ENCODE results near the gene PGLYRP4. TPM values are rescaled to one million over a fixed set of nuclear protein-coding genes. Genes with fewer than 3 reads are reported as not detected.

The PGLYRP4 gene
- total RNA-seq, 1 experiment from 2014 or later: not detected

DNA sequence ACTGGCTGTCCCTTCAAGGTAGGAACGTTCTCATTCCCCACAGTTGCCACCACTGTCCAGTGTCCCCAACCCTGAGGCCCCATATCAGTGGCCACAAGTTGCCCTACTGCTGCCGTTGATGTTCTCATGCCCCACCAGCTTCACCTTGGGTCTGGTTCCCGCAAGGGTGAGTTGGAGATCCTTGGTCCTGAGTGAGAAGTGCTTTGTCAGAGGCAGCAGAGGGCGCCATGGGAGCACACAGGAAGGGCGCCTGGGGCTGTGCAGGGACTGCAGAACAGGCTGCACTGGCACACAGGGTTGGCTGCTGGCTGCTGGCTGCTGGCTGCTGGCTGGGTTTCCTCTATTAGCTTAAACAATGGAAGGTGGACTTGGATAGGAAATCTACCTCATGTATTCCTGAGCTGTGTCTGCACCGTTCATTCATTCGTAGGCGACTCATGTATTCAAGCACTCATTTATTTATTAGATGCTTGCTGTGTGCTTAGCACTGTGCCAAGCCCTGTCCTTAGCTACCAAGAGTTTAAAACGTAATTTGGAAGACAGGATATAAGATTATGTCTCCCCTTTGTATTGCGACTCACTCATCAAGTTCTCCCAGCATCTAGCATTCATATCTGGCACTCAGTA, 6.9 kb upstream of the PGLYRP4 start (continued):
- TF ChIP-seq, protein P1, sequence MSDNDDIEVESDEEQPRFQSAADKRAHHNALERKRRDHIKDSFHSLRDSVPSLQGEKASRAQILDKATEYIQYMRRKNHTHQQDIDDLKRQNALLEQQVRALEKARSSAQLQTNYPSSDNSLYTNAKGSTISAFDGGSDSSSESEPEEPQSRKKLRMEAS (CRISPR knock-in tag; IDR thresholded peaks at IDR 0.05): peak; percentile 47; the same call in 1 of the 2 replicates
- TF ChIP-seq, protein P2, sequence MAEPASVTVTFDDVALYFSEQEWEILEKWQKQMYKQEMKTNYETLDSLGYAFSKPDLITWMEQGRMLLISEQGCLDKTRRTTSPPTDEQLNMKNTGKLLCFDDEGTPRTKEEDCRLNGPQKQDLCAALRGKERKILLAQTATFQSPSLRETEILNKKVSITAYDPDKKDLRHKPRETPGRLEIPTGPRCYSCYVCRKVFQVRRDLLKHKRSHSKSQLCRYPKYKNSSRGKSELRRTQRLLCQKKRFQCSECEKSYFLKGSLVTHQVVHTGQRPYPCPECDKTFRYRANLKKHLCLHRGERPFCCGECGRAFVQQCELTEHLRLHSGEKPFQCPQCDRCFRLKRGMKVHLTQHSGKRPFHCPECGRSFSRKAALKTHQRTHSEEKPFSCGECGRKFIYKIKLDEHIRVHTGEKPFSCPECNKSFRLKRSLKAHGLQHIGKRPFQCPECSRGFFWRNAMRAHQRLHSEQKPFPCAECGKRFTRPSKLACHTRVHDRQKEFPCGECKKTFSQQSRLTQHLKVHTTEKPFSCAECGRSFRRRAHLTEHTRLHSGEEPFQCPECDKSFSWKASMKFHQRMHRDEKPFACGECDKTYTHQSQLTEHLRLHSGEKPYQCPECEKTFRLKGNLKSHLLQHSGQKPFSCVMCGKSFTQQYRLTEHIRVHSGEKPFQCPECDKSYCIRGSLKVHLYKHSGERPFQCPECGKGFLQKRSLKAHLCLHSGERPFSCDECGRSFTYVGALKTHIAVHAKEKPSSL (CRISPR knock-in tag; conservative IDR thresholded peaks at IDR 0.05): no peak
- TF ChIP-seq, protein P3, sequence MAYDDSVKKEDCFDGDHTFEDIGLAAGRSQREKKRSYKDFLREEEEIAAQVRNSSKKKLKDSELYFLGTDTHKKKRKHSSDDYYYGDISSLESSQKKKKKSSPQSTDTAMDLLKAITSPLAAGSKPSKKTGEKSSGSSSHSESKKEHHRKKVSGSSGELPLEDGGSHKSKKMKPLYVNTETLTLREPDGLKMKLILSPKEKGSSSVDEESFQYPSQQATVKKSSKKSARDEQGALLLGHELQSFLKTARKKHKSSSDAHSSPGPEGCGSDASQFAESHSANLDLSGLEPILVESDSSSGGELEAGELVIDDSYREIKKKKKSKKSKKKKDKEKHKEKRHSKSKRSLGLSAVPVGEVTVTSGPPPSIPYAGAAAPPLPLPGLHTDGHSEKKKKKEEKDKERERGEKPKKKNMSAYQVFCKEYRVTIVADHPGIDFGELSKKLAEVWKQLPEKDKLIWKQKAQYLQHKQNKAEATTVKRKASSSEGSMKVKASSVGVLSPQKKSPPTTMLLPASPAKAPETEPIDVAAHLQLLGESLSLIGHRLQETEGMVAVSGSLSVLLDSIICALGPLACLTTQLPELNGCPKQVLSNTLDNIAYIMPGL (CRISPR knock-in tag; IDR thresholded peaks at IDR 0.05): peak; percentile 44; the same call in 1 of the 2 replicates
- no peak for TF ChIP-seq IRF2 (CRISPR knock-in tag; IDR thresholded peaks at IDR 0.05; ENCODE audit: borderline replicate concordance, low read depth)
- TF ChIP-seq ZNF263 (CRISPR knock-in tag; IDR thresholded peaks at IDR 0.05; ENCODE audit: low read depth): no peak
- TF ChIP-seq ZNF317 (CRISPR knock-in tag; IDR thresholded peaks at IDR 0.05; ENCODE audit: borderline replicate concordance, low read depth): 0 out of 2 replicates have a peak, but pooled peaks have one; percentile 9
- no peak for TF ChIP-seq NR3C1 (CRISPR knock-in tag; conservative IDR thresholded peaks at IDR 0.05; ENCODE audit: low read depth)
- TF ChIP-seq, protein P4, sequence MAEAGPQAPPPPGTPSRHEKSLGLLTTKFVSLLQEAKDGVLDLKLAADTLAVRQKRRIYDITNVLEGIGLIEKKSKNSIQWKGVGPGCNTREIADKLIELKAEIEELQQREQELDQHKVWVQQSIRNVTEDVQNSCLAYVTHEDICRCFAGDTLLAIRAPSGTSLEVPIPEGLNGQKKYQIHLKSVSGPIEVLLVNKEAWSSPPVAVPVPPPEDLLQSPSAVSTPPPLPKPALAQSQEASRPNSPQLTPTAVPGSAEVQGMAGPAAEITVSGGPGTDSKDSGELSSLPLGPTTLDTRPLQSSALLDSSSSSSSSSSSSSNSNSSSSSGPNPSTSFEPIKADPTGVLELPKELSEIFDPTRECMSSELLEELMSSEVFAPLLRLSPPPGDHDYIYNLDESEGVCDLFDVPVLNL (CRISPR knock-in tag; IDR thresholded peaks at IDR 0.05; ENCODE audit: borderline replicate concordance, low read depth): no peak

DNA sequence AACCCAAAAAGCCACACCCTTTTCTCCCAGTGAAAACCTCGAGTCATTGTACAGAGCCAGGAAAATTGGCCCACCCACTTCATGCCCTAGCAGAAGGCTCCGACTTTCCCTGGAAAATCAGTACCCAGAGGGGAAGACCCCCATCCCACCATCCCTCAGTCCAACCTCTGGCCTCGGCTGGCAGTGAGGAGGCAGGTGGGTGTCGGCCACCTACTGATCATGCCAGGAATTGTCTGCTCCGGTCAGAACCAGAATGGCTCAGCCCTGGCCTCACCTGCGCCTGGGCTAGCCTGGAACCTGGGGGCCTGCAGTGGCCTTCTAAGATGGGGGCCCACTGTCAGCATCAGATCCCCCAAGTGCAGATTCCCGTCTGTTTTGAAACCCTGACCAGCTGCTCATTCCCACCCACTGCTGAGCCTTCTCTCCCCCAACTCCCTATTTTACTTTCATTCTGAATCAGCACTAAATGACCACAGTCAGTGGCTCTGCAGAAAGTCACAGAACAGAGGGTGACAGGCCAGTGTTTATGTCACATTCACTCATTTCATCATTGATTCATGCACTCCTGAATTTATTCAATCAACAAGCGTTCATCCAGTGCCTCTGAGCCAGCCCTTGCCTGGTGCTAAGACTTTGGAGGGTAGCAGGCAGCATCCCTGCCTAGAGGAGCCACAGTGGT, 6.0 kb upstream of the PGLYRP4 start:
- Mint-ChIP-seq H3K27ac (no peak overlapping the region), H3K4me1 (peaks cover 6% of the 10 kb centered on the region; the same call in 1 of the 2 replicates), H3K27me3 (ENCODE audit: low read depth) (peaks cover 10% of the 10 kb centered on the region; the same call in 1 of the 2 replicates), H3K4me3 (no peak overlapping the region), H3K36me3 (no peaks in the 10 kb centered on the region), H3K9me3 (no peaks in the 10 kb centered on the region)
- CTCF ChIA-PET: interaction anchor here (0.6 to 4.9 kb wide), 65 partner anchors 10 to 631 kb away, joined by 3 to 169 read pairs (median 6); partner anchors contain the start of genes CHTOP, PGLYRP3, RAB13 and S100A13
- POLR2A ChIA-PET: interaction anchor here (0.6 kb wide), 1 partner anchor 138 kb away, joined by 3 read pairs; no protein-coding TSS in a partner anchor
- TF ChIP-seq, protein P5, sequence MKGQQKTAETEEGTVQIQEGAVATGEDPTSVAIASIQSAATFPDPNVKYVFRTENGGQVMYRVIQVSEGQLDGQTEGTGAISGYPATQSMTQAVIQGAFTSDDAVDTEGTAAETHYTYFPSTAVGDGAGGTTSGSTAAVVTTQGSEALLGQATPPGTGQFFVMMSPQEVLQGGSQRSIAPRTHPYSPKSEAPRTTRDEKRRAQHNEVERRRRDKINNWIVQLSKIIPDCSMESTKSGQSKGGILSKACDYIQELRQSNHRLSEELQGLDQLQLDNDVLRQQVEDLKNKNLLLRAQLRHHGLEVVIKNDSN (CRISPR knock-in tag; IDR thresholded peaks at IDR 0.05): no peak
- TF ChIP-seq, protein P6, sequence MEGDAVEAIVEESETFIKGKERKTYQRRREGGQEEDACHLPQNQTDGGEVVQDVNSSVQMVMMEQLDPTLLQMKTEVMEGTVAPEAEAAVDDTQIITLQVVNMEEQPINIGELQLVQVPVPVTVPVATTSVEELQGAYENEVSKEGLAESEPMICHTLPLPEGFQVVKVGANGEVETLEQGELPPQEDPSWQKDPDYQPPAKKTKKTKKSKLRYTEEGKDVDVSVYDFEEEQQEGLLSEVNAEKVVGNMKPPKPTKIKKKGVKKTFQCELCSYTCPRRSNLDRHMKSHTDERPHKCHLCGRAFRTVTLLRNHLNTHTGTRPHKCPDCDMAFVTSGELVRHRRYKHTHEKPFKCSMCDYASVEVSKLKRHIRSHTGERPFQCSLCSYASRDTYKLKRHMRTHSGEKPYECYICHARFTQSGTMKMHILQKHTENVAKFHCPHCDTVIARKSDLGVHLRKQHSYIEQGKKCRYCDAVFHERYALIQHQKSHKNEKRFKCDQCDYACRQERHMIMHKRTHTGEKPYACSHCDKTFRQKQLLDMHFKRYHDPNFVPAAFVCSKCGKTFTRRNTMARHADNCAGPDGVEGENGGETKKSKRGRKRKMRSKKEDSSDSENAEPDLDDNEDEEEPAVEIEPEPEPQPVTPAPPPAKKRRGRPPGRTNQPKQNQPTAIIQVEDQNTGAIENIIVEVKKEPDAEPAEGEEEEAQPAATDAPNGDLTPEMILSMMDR (IDR thresholded peaks at IDR 0.05): 0 out of 2 replicates have a peak, but pooled peaks have one; percentile 5
- peak; percentile 8; the same call in 1 of the 2 replicates for ATAC-seq
- no peak for DNase-seq (ENCODE audit: low spot score)
